ENCODE data around the gene ALOX15. TPM values are rescaled to one million over a fixed set of nuclear protein-coding genes. Genes with fewer than 3 reads are reported as not detected.

ALOX15 gene
- total RNA-seq, 2 donors from 2014 or later = not detected

- WGBS, 2 experiments (ENCODE audit: insufficient coverage in 1 of 2, insufficient read length in 1 of 2) = 66 to 68% methylated on average over 6 to 7 of the region's 7 CpGs
- Mint-ChIP-seq H3K27me3 (ENCODE audit: insufficient read depth) (no peaks in the 10 kb centered on the region), H3K4me1 (peaks cover 21% of the 10 kb centered on the region), H3K36me3 (ENCODE audit: low read depth) (peaks cover 75% of the 10 kb centered on the region), H3K4me3 (no peak overlapping the region), H3K27ac (peak overlapping the region; percentile 88), H3K9me3 (no peaks in the 10 kb centered on the region)
- TF ChIP-seq CTCF (conservative IDR thresholded peaks at IDR 0.05) = no peak
- Histone ChIP-seq H3K9ac (ENCODE audit: extremely low read depth, low read length, poor library complexity, severe bottlenecking) (peak overlapping the region; percentile 6), H3K9me3 (ENCODE audit: control insufficient read depth, low read length) (no peaks in the 10 kb centered on the region), H3K27ac (ENCODE audit: low read depth, low read length) (peak overlapping the region; percentile 1), H3K27me3 (ENCODE audit: control insufficient read depth, insufficient read depth, low read length, poor library complexity, severe bottlenecking) (no peaks in the 10 kb centered on the region), H3K4me3 (ENCODE audit: low read length) (peak overlapping the region; percentile 2), H3K36me3 (ENCODE audit: control insufficient read depth, insufficient read depth, low read length) (peaks cover 66% of the 10 kb centered on the region), H3K4me1 (ENCODE audit: control insufficient read depth, insufficient read depth, low read length) (peaks cover 9% of the 10 kb centered on the region)
- peak; percentile 71 for DNase-seq
Observed at GRCh38 chr17:4679658-4680057, 38.2 kb upstream of the ALOX15 start.

- Histone ChIP-seq H3K36me3 (ENCODE audit: control insufficient read depth, insufficient read depth, low read length) (peaks cover 68% of the 10 kb centered on the region), H3K4me3 (ENCODE audit: low read length) (peak overlapping the region; percentile 2), H3K27me3 (ENCODE audit: control insufficient read depth, insufficient read depth, low read length, poor library complexity, severe bottlenecking) (no peaks in the 10 kb centered on the region), H3K9ac (ENCODE audit: extremely low read depth, low read length, poor library complexity, severe bottlenecking) (no peak overlapping the region), H3K9me3 (ENCODE audit: control insufficient read depth, low read length) (no peaks in the 10 kb centered on the region), H3K4me1 (ENCODE audit: control insufficient read depth, insufficient read depth, low read length) (peaks cover 9% of the 10 kb centered on the region), H3K27ac (ENCODE audit: low read depth, low read length) (no peak overlapping the region)
- peak overlapping the region; percentile 88 for H3K27ac Mint-ChIP-seq
- no peaks in the 10 kb centered on the region for H3K9me3 Mint-ChIP-seq
- no peaks in the 10 kb centered on the region for H3K27me3 Mint-ChIP-seq (ENCODE audit: insufficient read depth)
- H3K4me1 Mint-ChIP-seq = peaks cover 21% of the 10 kb centered on the region
- no peak for TF ChIP-seq CTCF (conservative IDR thresholded peaks at IDR 0.05)
- peaks cover 73% of the 10 kb centered on the region for H3K36me3 Mint-ChIP-seq (ENCODE audit: low read depth)
- no peak for DNase-seq
- WGBS, 2 experiments (ENCODE audit: insufficient coverage in 1 of 2, insufficient read length in 1 of 2) = 77 to 84% methylated on average over 12 to 14 of the region's 14 CpGs
- H3K4me3 Mint-ChIP-seq = no peak overlapping the region
Observed at GRCh38 chr17:4678448-4679026, 37.1 kb upstream of the ALOX15 start.

- Mint-ChIP-seq H3K36me3 (ENCODE audit: low read depth) (peaks cover 70% of the 10 kb centered on the region), H3K9me3 (no peaks in the 10 kb centered on the region)
Observed at GRCh38 chr17:4676791-4677190, 35.3 kb upstream of the ALOX15 start.

More at GRCh38 chr17:4676791-4677190, 35.3 kb upstream of the ALOX15 start:
- no peak overlapping the region for H3K27ac Mint-ChIP-seq
- no peak overlapping the region for H3K4me3 ChIP-seq (ENCODE audit: low read length)
- peaks cover 9% of the 10 kb centered on the region for H3K4me1 ChIP-seq (ENCODE audit: control insufficient read depth, insufficient read depth, low read length)
- H3K9me3 ChIP-seq (ENCODE audit: control insufficient read depth, low read length) = no peaks in the 10 kb centered on the region
- no peak for DNase-seq
- peaks cover 17% of the 10 kb centered on the region for H3K4me1 Mint-ChIP-seq
- no peak overlapping the region for H3K4me3 Mint-ChIP-seq
- 91 to 97% methylated on average over 6 to 7 of the region's 7 CpGs for WGBS, 2 experiments (ENCODE audit: insufficient coverage in 1 of 2, insufficient read length in 1 of 2)
- no peak for TF ChIP-seq CTCF (conservative IDR thresholded peaks at IDR 0.05)
- no peaks in the 10 kb centered on the region for H3K27me3 Mint-ChIP-seq (ENCODE audit: insufficient read depth)
- H3K27me3 ChIP-seq (ENCODE audit: control insufficient read depth, insufficient read depth, low read length, poor library complexity, severe bottlenecking) = no peaks in the 10 kb centered on the region
- H3K27ac ChIP-seq (ENCODE audit: low read depth, low read length) = no peak overlapping the region
- H3K9ac ChIP-seq (ENCODE audit: extremely low read depth, low read length, poor library complexity, severe bottlenecking) = no peak overlapping the region
- peaks cover 60% of the 10 kb centered on the region for H3K36me3 ChIP-seq (ENCODE audit: control insufficient read depth, insufficient read depth, low read length)

Data from endodermal cell (in vitro differentiated cells).